ENCODE measurements around the gene TXNL1.
"Not testable (repeated sequence)": the region's sequence is repeated elsewhere in the genome, so short reads cannot be mapped to it uniquely, and the experiment has no call there.

Gene TXNL1

DNA sequence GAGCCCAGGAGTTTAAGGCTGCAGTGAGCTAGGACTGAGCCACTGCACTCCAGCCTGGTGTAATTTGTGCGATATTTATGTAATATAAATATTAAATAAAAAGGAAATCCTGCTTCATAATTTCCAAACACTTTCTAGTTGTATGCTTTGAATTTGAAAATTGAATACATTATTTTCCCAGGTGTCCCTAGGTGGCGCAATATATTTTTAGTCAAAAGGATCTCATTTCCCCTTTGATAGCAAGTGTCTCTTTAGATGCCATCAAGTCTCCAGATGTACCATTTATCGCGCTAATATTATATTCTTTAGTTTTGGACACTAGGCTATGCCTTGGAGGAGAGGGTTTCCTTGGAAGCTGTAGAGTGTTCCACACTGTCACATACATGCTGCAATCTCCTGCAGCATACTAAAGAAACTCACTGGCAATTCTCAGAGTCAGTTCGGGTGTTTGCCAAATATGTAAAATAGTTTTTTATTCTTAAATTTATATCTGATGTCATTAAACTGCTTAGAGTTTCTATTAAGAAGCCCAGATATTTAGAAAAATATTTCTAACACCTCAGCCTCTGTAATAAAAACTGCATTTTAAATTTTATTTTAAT, 7.1 kb upstream of the TXNL1 start:
- DNase-seq (ENCODE audit: low read depth in 3 of 3, low spot score in 1 of 3) = no peak

DNA sequence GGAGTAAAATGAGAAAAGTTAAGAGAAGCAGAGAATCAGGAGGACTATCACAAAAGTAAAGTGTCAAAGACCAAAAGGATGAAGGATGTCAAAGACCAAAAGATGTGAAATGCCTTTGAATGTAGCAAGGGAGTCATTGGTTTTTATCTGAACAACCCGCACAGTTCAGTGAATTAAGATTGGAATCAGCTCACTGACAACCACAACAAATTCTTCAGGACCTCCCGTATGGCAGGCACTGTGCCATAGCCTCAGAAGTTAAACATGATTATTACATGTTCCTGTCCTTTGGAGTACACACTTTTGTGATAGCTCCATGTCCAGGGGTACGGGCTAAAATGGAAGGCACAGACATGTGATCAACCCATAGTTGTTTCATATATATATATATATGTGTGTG, 5.0 kb upstream of the TXNL1 start:
- DNase-seq (ENCODE audit: low read depth in 3 of 3, low spot score in 1 of 3) = no peak

DNA sequence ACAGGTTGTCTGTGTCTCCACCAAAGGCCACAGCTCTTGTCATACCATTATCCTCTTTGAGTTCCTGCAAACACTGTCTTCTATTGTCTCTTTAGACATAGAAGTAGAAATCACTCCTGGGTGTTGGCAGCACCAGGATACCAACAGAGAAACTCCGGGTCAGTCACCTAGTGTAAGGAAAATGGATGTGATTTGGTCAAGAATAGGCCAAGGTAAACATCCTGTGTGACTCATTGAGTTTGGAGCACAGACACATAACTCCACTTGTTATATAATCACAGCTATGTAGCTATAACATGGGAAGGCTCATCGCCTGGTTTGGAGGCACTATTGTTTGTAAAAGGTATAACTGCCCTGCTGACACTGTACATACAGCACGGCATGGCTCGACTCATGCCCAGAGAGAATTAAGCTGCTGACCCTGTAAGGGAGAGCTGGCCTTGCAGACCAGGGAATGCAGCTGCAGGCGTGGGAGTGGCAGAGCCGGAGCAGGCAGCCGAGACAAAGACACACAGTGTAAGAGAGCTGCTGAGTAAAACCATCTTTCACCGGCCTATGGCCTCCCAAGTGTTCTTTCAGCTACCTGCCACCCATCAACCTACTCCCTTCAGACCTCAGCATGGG, 3.4 kb upstream of the TXNL1 start:
- DNase-seq (ENCODE audit: low read depth in 3 of 3, low spot score in 1 of 3) = no peak

DNA sequence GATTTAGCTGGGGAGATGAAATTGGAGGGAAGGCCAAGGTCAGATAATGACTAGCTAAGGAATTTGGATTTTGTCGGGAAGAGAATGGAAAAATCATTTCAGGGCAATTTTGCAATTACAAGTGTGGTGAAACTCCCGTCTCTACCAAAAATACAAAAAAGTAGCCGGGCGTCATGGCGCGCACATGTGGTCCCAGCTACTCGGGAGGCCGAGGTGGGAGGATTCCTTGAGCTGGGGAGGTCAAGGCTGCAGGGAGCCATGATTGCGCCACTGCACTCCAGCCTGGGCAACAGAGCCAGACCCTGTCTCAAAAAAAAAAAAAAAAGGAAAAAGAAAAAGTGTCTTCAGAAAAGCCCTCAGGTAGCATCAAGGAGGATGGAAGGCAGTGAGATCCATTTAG, 1.2 kb upstream of the TXNL1 start:
- no peak for DNase-seq (ENCODE audit: low read depth in 3 of 3, low spot score in 1 of 3)

DNA sequence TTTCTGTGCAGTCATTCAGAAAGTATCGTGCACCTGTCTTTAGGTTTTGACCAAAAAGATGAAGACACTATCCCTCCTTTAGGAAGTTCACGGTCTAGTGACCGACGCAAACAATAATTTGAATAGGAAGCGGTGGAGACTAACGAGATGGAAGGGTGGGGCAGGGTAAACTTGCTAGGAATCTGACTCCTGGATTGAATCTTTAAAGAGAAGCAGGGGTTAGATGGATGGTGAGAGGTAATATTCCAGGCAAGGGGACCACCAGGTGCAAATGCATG, 651 bp upstream of the TXNL1 start:
- no peak for DNase-seq (ENCODE audit: low read depth in 3 of 3, low spot score in 1 of 3)

DNA sequence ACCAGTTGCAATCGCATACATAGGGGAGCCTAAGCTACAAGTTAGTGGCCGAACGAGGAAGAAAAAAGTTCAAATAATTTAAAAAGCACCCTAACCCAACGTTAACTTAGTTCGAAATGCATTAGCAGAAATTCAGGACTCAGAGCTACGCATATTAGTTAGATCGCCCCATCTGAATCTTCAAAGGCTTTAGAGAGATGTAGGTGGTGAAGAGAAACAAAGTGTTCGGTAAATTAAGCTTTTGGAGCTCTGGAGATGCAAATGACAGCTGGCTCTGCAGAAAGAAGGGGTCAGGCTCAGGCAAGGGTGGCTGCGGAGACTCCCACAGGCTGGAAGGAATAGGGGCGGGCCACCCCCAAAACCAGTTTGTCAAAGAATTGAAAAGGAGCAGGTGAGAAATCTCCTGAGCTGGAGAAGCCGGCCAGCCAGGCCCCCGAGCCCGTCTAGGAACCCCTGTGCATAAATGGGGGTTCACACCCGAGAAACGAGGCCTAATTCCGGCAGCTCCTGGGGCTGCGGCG, 621 bp downstream of the TXNL1 start:
- no peak for DNase-seq (ENCODE audit: low read depth in 3 of 3, low spot score in 1 of 3)

DNA sequence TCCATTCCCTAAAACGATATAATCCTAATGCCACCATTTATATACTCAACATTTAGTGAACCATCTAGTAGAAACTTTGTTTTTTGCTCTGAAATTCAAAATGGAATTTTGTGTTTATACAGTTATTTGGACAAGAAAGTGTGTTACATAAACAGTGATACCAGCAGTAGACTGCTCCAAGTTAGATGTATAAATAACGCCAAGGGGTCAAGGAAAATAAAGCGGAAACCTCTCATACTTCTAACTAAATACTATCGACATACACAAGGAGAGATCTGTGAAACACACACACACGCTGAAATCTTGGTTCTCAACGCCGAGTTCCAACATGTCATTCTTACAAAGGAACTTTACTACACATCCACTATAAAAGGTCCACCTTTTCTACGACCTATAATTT, 1.2 kb downstream of the TXNL1 start:
- no peak for DNase-seq (ENCODE audit: low read depth in 3 of 3, low spot score in 1 of 3)

DNA sequence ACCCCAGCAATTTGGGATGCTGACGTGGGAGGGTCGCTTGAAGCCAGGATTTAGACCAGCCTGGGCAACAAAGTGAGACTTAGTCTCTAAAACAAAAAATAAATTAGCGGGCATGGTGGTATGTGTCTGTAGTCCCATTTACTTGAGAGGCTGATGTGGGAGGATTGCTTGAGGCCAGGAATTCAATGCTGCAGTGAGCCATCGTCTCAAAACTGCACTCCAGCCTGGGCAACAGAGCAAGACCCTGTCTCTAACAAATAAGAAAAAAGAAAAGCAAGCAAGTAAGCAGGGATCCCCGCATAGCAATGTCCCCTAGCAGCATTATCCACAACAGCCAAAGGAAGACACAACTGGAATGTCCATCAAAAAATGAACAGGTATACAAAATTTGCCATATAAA, 3.4 kb downstream of the TXNL1 start:
- no peak for DNase-seq (ENCODE audit: low read depth in 3 of 3, low spot score in 1 of 3)

DNA sequence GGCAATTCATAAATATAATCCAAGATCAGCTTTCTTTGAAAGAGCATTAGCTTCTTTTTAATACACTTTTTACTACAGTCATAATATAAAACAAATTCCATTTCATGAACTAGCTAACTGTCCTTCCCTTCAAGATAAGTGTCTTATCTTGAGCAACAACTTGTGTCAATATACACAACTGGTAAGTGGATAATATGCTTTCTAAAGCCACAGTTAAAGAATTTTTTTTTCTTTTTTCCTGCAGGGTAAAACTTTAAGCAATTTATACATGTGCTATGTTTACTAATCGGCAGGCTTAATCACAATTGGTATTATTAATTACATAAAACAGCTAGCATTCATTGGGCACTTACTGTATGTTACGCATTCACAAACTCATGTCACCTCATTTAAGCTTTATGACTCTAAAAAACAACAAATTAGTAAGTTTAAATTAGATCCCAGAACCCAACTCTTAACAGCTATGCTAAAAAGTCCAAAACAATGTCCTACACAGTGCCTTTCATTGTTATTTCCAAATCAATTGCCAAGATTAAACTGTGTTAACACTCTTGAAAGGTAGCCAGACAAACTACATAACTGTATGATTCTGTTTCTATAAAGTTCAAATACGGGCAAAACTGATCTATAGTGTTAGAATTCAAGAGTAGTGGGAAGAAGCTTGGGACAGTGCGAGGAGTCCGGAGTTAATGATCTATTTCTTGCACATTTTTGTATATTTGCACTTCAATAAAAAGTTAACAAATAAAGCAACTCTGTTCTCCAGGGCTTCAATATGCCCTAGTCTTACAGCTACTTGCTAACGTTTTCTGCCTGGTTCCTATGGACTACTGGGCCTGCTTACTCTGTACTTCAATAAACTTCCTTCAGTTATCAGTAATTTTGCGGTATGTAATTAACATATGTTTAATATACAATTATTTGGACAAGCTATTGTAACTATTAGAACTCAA, 6.0 kb downstream of the TXNL1 start:
- no peak for DNase-seq (ENCODE audit: low read depth in 3 of 3, low spot score in 1 of 3)

DNA sequence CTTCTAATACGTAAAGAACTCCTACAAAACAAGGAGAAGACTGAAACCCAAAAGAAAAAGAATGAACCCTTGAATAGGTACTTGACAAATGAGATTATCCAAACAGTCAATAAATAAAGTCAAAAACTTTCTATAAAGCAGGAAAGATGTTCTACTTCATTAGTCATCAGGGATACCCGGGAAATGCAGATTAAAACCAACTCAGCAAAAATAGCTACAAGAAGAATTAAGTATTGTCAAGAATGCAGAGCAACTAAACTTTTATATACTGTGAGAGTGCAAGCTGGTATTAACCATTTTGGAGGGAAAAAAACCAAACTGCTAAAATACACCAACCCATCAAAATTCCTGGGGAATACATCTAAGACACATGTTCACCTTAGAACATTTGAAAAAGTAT, 10.4 kb downstream of the TXNL1 start:
- DNase-seq (ENCODE audit: low read depth in 3 of 3, low spot score in 1 of 3) = no peak

DNA sequence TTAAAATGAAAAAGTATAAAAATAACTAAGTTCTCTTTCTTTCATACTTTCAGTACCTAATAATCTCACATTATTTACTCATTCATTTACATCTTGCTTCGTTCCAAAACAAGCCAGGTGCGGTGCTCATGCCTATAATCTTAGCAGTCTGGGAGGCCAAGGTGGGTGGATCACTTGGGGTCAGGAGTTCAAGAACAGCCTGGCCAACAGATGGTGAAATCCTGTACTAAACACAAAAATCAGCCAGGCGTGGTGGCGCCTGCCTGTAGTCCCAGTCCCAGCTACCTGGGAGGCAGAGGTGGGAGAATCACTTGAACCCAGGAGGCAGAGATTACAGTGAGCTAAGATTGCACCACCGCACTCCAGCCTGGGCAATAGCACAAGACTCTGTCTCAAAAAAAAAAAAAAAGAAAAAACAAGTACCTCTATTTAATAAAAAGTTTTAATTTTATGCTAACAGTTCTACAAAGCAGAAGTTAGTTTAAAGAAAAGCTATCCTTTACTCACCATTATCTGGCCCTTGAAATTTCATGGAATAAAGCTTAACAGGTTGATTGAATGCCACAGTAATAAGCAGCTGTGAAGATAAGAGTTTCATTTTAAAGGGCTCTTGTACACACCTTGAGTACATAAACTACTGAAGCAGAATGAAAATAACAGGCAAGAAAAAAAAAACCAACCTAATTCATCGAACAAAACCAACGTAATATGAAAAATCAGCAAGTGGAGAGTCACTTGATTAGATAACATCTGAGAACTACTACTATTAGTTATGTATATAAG, 22.5 kb downstream of the TXNL1 start:
- no peak for DNase-seq (ENCODE audit: low read depth in 3 of 3, low spot score in 1 of 3)

DNA sequence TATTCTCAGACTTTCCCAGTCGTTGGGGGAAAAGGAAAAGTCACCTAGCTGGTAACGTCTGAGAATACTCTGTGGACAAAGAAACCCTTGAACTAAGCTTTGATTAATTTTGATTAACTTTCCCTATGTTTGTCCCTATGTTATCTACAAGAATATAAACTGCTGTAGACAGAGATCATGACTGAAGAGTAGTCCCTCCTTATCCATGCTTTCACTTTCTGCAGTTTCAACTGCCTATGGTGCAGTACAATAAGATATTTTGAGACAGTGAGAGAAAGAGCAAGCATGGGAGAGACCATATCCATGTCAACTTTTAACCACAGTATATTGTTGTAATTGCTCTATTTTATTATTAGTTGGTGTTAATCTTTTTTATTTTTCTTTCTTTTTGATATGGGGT, 31.8 kb downstream of the TXNL1 start:
- no peak for DNase-seq (ENCODE audit: low read depth in 3 of 3, low spot score in 1 of 3)

DNA sequence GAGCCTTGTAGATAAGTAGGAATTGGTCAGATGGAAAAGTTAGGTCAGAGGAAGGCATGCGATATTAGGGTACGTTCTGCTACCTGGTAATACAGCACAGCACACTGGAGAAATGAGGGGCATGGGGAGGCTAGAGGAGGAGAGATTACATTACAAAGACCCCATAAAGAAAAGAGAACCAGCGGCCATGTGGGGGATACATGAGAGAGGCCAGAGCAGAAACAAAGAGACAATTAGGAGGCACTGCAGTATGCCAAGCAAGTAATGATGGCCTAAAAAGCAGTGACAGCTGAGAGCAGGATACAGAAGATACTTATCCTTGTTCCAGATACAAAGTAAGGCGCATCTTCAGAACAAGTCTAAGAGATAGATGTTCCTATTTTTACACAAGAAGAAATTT, 40.0 kb downstream of the TXNL1 start:
- no peak for DNase-seq (ENCODE audit: low read depth in 3 of 3, low spot score in 1 of 3)

DNA sequence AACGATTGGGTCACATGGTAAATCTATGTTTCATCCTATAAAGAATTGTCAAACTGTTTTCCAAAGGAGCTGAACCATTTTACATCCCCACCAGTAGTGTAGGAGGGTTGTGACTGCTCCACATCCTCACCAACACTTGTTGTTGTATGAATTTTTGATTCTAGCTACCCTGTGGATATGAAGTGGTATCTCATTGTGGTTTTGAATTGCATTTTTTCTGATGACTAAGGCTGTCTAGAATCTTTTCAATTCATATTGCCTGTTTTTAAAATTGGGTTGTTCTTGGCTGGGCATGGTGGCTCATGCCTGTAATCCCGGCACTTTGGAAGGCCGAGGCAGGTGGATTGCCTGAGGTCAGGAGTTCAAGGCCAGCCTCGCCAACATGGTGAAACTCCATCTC, 44.5 kb downstream of the TXNL1 start:
- DNase-seq (ENCODE audit: low read depth in 3 of 3, low spot score in 1 of 3) = no peak

DNA sequence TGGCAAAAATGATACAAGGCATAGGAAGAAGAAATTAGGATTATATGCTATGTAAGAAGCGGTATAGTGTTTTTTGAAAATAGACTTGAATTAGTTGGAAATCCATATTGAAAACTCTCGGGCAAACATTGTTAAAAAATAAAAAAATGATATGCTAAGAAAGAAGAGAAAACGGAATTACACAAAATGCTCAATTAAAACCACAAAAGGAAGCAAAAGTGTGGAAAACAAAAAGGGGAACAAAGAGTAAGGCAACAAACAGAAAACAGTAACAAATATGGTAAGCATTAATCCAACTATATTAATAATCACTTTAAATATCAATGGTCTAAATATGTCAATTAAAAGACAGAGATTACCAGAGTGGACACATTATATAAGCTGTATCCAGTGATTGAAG, 58.4 kb downstream of the TXNL1 start:
- DNase-seq (ENCODE audit: low read depth in 3 of 3, low spot score in 1 of 3) = no peak

DNA sequence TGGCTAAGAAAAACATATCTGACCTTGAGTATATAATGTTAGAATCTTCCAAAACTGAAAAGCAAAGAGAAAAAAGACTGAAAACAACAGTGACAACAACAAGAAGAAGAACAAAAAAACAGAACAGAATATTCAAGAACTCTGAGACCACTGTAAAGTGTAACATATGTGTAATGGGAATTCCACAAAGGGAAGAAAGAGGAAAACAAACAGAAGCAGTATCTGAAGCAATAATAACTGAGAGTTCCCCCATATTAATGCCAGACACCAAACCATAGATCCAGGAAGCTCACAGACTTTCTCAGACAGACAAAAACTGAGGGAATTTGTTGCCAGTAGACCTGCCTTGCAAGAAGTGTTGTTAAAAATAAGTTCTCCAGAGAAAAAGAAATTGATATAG, 58.9 kb downstream of the TXNL1 start:
- no peak for DNase-seq (ENCODE audit: low read depth in 3 of 3, low spot score in 1 of 3)

DNA sequence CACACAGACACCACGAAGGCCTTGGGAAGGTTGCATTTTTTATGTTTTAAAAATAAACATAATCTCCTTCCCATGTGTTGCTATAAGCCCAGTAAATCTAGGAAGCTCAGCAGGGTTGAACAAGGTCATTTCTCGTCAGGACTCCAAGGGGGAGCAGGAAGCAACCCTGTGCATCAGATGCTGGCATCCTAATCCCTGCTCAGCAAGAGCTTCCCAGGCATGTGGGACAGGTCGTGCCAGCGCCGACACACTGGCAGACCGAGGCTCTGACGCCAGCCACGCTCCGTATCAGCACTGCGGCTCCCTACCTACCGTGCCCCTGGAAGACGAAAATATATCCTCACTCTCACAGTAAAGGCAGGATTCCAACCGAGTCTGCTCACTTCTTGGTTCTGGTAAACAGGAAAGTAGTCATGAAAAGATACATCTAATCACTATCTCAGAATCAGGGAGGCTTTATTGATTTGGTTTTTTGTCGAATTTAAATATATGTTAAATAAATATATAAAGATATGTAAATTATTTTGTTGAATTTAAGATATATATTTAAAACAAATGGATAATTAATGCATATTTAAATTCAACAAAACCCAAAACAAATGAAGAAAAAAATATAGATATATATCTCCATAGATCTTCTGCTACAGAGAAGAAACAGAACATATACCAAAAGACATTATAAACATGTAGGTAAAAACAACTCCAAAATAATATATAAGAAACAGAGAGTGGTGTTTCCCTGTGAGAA, 61.4 kb downstream of the TXNL1 start:
- no peak for DNase-seq (ENCODE audit: low read depth in 3 of 3, low spot score in 1 of 3)

DNA sequence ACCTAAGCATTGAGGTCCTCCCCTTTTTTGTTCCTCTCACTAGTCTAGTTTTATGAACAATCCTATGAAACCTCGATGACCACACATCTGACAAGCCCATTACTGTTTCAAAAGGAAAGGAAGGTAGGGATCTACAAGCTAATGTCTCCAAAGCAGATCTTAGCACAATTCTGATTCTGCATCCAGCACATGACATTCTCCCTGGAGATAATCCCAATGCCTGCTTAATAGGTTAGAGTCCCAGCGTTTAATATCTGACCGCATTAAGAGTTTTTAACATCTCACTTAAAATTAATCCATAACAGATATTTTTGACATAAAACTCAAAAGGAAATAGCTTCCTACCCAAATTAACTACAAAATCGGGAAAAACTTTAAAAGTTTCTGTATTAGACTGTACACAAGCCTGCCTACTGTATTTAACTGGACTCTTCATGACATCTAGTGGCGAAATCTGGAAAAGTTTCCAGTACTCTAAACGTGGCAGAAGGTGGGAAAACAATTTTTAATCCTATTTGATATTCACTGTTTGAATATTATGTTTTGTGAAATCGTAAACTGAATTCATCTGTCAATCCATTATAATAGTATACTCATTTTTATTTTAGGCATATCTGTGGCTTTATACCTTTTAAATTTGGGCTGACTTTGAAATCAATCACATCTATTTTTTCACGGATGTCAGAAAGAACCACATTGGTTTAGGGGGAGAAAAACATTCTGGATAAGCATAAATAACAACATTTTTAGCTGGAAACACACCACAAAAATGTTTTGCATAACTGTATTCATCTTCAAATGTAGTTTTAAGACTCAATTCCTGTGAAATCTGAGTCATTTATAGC, 62.4 kb downstream of the TXNL1 start:
- DNase-seq (ENCODE audit: low read depth in 3 of 3, low spot score in 1 of 3) = no peak

DNA sequence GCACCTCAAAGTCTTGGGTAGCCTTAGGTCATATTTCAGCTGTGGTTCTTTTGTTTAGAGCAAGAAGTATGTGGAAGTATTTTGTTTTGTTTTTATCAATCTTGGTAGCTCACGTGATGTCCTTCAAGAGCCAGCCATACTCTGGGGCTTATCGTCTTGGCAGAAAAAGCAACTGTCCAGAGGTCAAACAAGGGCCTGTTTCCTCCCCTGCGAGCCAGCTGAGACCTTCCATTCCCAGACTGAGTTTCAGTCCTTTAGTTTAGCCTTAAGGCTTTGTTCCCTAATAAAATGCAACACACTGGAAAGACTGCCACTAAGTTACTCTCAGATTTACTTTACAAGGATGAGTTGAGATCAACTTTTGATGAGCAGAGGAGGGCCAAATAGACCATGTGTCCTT, 63.5 kb downstream of the TXNL1 start:
- DNase-seq (ENCODE audit: low read depth in 3 of 3, low spot score in 1 of 3) = no peak

DNA sequence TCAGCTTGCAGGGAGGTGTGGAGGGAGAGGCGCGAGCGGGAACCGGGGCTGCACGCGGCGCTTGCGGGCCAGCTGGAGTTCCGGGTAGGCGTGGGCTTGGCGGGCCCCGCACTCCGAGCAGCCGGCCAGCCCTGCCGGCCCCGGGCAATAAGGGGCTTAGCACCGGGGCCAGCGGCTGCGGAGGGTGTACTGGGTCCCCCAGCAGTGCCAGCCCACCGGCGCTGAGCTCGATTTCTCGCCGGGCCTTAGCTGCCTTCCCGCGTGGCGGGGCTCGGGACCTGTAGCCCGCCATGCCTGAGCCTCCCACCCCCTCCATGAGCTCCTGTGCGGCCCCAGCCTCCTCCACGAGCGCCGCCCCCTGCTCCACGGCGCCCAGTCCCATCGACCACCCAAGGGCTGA, 66.1 kb downstream of the TXNL1 start:
- not testable (repeated sequence) for DNase-seq (ENCODE audit: low read depth in 3 of 3, low spot score in 1 of 3)

Data from stimulated activated CD4-positive, alpha-beta T cell treated with anti-CD3 and anti-CD28 coated beads, TNF-alpha, amount 100 ng/mL, for 1 hour (primary cell).